GM23248 (cell line): ENCODE results near the gene MINDY4.

Experiments used
- EZH2 ChIP-seq: fragments of 200-600 bp; sonication (generic); IDR thresholded peaks from 2 replicates; pipeline ENCODE4 v1.6.1; 2018; ENCODE audit warnings: antibody characterized with exemption, mild to moderate bottlenecking; ENCODE audit not compliant: insufficient read depth, poor library complexity, severe bottlenecking
- EZH2phosphoT487 ChIP-seq: fragments of 200-600 bp; sonication (generic); IDR thresholded peaks from 2 replicates; pipeline ENCODE4 v1.6.1; 2018; ENCODE audit warnings: antibody characterized with exemption, moderate library complexity, mild to moderate bottlenecking, low read depth; ENCODE audit not compliant: insufficient read depth

DNA sequence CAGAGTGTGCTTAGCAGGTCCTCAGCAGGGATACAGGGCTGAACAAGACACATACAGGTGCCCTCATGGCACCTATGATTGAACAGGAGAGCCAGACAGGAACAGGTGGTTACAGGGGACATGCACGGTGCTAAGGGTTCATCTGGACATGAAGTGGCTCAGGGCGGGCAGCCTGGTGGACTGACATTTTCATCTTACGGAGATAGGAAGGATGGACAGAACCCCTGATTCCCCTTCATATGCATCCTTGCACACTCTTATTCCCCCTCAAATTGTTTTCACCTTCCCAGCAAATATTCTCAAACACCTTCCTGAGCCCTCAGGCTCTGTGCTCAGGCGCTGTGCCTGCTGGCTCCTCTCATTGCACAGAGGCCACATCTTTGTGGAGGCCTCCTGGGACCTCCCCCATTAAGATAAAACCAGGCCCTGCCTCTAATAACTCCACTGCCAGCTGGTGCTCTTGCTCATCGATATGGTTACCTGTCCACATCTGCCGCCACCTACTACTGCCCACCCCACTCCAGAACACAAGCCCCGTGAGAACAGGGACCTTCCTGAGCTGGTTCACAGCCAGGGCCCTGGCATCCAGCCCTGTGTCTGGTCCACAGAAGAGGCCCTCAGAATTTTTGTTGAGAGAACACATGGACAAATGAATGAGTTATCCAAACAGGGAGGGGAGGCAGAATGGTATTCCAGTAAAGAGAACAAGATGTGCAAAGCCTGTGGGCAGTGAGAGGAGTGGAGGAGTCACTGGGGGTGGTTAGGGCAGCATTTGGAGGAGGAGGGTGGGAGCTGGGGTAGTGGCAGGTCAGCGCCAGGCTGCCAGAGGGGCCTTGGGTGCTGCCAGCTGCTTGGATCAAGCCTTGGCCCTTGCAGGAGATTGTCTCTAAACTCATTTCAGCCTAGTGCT lies 71.6 kb downstream of the MINDY4 start:
- TF ChIP-seq EZH2 (no peak), EZH2phosphoT487 (no peak)
